Measurements from ENCODE around the gene DMAC2. TPM values are rescaled to one million over a fixed set of nuclear protein-coding genes. Genes with fewer than 3 reads are reported as not detected.
A peak's percentile ranks its signal among the peaks of the same experiment; 100 is the strongest.

The DMAC2 gene
- total RNA-seq, 4 donors from 2014 or later: 39.1 to 53.1 (median 44.2) TPM

- intact Hi-C loops (cut with DNase I): no loop called here
- H3K27ac ChIP-seq: no peak overlapping the region
- H3K27me3 ChIP-seq: no peaks in the 10 kb centered on the region
- H3K4me3 ChIP-seq (replicated peaks in 1 of 3): no peak overlapping the region
- peaks cover 0 to 4% of the 10 kb centered on the region in 2 donors for H3K4me1 ChIP-seq
- peak; percentile 80 to 99 (median 91) for TF ChIP-seq CTCF (IDR thresholded peaks at IDR 0.05)
- TF ChIP-seq POLR2A (IDR thresholded peaks at IDR 0.05): no peak
- no peaks in the 10 kb centered on the region for H3K9me3 ChIP-seq
- no peaks in the 10 kb centered on the region for H3K36me3 ChIP-seq
- WGBS, 2 donors: 5 to 6% methylated on average over 21 to 22 of the region's 22 CpGs
- peak; percentile 63 to 67 for DNase-seq
Observed at GRCh38 chr19:41449079-41449864, 9.6 kb upstream of the DMAC2 start.

GRCh38 chr19:41447732-41448332 lies 8.1 kb upstream of the DMAC2 start:
- H3K27ac ChIP-seq: no peak overlapping the region
- no peaks in the 10 kb centered on the region for H3K36me3 ChIP-seq
- no peaks in the 10 kb centered on the region for H3K27me3 ChIP-seq
- 64 to 68% methylated on average over 12 of the region's 12 CpGs for whole genome bisulfite sequencing, 2 donors
- no peak for TF ChIP-seq CTCF (IDR thresholded peaks at IDR 0.05)
- TF ChIP-seq POLR2A (IDR thresholded peaks at IDR 0.05): no peak
- H3K9me3 ChIP-seq: no peaks in the 10 kb centered on the region
- H3K4me3 ChIP-seq (replicated peaks in 1 of 3): no peak overlapping the region
- intact Hi-C loops (cut with DNase I): no loop called here
- DNase-seq: no peak
- peaks cover 0 to 4% of the 10 kb centered on the region in 2 donors for H3K4me1 ChIP-seq

GRCh38 chr19:41445575-41445974 lies 5.9 kb upstream of the DMAC2 start:
- TF ChIP-seq POLR2A (IDR thresholded peaks at IDR 0.05): no peak
- no peak for TF ChIP-seq CTCF (IDR thresholded peaks at IDR 0.05)
- Histone ChIP-seq H3K27ac (no peak overlapping the region), H3K4me1 (peaks cover 0 to 4% of the 10 kb centered on the region in 2 donors), H3K4me3 (replicated peaks in 1 of 3) (no peak overlapping the region), H3K9me3 (no peaks in the 10 kb centered on the region), H3K36me3 (no peaks in the 10 kb centered on the region), H3K27me3 (no peaks in the 10 kb centered on the region)
- intact Hi-C loops (cut with DNase I): no loop called here
- DNase-seq: no peak
- WGBS, 2 donors: 47 to 72% methylated on average over 4 to 5 of the region's 5 CpGs

GRCh38 chr19:41443813-41444455 lies 4.2 kb upstream of the DMAC2 start:
- TF ChIP-seq POLR2A (IDR thresholded peaks at IDR 0.05) (no peak), CTCF (IDR thresholded peaks at IDR 0.05) (no peak)
- no peaks in the 10 kb centered on the region for H3K27me3 ChIP-seq
- no peaks in the 10 kb centered on the region for H3K36me3 ChIP-seq
- no peaks in the 10 kb centered on the region for H3K9me3 ChIP-seq
- intact Hi-C loops (cut with DNase I): no loop called here
- no peak for DNase-seq
- H3K4me3 ChIP-seq (replicated peaks in 1 of 3): no peak overlapping the region
- peaks cover 6 to 10% of the 10 kb centered on the region in 2 donors for H3K4me1 ChIP-seq
- no peak overlapping the region for H3K27ac ChIP-seq
- 50 to 56% methylated on average over 4 to 6 of the region's 6 CpGs for WGBS, 2 donors
